ENCODE measurements around the gene MSI2.

MSI2 gene

DNA sequence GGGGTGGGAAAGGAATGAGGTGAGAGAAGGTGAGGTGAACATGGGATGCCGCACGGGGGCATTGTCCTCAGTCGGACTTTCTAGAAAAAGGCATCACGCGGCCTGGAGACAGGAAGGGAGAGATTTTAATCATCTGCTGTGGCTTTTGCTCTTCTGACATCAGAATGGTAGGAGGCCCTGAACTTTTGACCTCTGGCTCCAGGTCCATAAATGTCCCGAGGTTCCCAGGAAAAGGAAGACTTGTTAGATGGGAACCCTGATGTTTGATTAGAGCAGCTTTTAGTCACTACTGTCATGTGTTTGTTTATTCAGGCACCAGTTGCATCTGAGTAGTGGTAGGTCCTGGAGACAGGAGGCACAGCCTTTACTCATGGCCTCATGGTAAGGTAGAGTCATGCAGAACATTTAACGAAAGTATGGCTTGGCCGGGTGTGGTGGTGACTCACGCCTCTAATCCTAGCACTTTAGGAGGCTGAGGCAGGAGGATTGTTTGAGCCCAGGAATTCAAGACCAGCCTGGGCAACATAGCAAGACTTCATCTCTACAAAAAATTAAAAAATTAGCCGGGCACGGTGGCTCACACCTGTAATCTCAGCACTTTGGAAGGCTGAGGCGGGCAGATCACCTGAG, 203.1 kb downstream of the MSI2 start:
- Mint-ChIP-seq H3K4me1 (peaks cover 79% of the 10 kb centered on the region), H3K36me3 (peaks cover 37% of the 10 kb centered on the region), H3K27ac (peak overlapping the region; percentile 90), H3K9me3 (peaks cover 3% of the 10 kb centered on the region), H3K4me3 (no peak overlapping the region), H3K27me3 (no peaks in the 10 kb centered on the region)
- no peak for ATAC-seq

DNA sequence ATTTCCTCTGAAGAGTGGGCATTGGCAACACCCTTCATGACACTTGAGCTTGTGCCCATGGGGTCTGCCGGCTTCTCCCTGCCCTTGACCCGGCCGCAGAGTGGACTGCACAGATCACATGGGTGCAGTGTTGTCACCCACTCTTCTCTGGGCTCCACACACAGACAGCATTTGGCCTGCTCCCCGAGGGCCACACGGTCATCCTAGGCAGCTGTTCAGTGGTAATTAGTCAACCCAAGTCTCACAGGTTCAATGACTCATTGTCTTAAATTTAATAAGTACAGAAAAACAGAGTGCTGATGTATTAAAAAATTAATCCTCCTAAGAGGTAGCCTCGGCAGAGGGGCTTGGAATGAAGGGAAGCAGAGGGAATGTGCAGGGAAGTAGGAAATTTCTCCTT, 204.8 kb downstream of the MSI2 start:
- peaks cover 3% of the 10 kb centered on the region for H3K9me3 Mint-ChIP-seq
- H3K36me3 Mint-ChIP-seq: peaks cover 28% of the 10 kb centered on the region
- no peaks in the 10 kb centered on the region for H3K27me3 Mint-ChIP-seq
- peak overlapping the region; percentile 90 for H3K27ac Mint-ChIP-seq
- H3K4me3 Mint-ChIP-seq: peak overlapping the region; percentile 14
- no peak for ATAC-seq
- H3K4me1 Mint-ChIP-seq: peaks cover 72% of the 10 kb centered on the region

GRCh38 chr17:57462007-57462579, 205.8 kb downstream of the MSI2 start:
- H3K4me3 Mint-ChIP-seq: peak overlapping the region; percentile 40

DNA sequence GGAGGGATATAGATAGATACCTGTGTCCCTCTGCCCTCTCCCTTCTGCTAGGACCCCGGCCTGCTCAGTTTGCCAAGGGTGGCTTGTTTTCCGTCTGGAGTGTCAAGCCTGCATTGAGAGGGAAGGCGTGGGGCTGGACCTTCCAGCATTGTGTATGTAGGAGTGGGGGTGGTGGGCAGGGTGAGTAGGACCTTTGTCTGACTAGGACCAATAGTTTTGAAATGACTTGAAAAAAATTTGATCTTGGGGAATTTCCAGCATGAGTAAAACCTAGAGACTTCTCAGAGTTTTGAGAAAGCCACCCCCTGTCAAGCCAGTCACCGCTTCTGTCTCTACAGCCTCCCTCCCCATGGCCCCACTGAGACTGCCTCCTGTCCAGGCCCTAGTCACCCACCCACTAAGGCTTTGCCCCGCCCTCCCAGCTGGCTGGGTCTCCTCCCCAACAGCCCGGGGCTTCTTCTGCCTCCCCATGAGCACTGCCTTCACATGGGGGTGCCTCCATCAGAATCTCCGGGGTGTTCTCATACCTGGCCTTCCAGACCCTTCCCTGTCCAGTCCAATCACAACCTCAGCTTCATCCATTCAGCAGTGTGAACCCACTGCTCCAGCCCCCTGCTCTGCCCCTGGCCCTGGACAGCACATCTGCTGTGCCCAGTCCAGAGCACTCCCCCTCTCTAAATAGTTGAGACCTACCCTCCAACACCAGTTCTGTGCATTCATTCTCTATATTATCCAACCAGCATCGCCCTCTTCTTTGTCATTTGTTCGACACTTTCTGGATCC, 207.0 kb downstream of the MSI2 start:
- peak overlapping the region; percentile 40 for H3K4me3 Mint-ChIP-seq
- H3K4me1 Mint-ChIP-seq: peaks cover 78% of the 10 kb centered on the region
- H3K27me3 Mint-ChIP-seq: no peaks in the 10 kb centered on the region
- H3K9me3 Mint-ChIP-seq: peaks cover 7% of the 10 kb centered on the region
- H3K27ac Mint-ChIP-seq: peak overlapping the region; percentile 90
- peaks cover 25% of the 10 kb centered on the region for H3K36me3 Mint-ChIP-seq
- peak; percentile 97 for ATAC-seq

More at GRCh38 chr17:57462007-57462579, 205.8 kb downstream of the MSI2 start:
- H3K27me3 Mint-ChIP-seq: no peaks in the 10 kb centered on the region
- peaks cover 73% of the 10 kb centered on the region for H3K4me1 Mint-ChIP-seq
- peaks cover 3% of the 10 kb centered on the region for H3K9me3 Mint-ChIP-seq
- no peak for ATAC-seq
- peaks cover 20% of the 10 kb centered on the region for H3K36me3 Mint-ChIP-seq
- peak overlapping the region; percentile 90 for H3K27ac Mint-ChIP-seq

DNA sequence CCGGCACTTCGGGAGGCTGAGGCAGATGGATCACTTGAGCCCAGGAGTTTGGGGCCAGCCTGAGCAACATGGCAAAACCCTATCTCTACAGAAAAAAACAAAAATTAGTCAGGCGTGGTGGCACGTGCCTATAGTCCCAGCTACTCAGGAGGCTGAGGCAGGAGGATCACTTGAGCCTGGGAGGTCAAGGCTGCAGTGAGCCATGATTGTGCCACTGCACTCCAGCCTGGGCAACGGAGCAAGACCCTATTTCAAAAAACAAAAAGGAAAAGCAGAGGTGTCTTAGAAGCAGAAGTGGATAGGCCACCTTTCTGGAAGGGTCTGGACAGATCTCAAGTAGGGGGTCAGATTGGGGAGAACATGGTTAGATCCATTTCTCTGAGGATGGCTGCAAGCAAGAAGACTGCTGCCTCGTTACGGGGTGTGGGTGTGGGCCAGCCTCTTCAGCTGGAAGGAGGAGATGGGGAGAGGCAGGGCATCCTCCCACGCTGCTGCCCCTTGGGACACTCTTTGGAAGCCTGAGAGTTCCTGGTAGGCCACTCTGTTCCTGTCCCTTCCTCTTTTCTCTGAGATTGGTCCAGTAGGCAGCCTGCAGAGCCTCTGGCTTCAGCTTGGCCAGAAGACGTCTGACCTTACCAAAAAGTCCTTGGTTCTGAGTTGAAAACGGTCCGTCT, 208.0 kb downstream of the MSI2 start:
- no peak overlapping the region for H3K4me3 Mint-ChIP-seq

DNA sequence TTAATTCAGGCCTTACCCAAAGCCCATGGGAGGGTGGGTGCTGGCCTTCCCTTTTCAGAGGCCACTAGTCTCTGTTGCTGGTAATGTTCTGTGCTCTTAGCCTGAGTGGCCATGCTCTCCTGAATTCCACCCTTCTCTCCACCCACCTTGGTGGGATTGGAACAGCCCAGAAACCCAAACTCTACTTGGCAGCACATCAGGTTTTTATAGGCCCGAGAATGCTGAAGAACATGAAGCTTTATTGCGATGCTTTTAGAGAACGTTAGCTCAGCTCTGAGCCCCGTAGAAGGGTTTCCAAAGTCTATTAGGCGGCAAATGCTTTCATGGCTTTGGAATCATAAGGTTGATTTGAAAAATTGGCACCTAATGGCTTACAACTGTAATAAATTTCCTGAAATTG, 209.3 kb downstream of the MSI2 start:
- Mint-ChIP-seq H3K36me3 (peaks cover 30% of the 10 kb centered on the region), H3K4me3 (no peak overlapping the region), H3K9me3 (peaks cover 7% of the 10 kb centered on the region), H3K27me3 (no peaks in the 10 kb centered on the region), H3K4me1 (peaks cover 77% of the 10 kb centered on the region), H3K27ac (peak overlapping the region; percentile 90)
- ATAC-seq: no peak

More for the DNA sequence above, 208.0 kb downstream of the MSI2 start:
- H3K9me3 Mint-ChIP-seq: peaks cover 7% of the 10 kb centered on the region
- no peak for ATAC-seq
- H3K4me1 Mint-ChIP-seq: peaks cover 78% of the 10 kb centered on the region
- peaks cover 25% of the 10 kb centered on the region for H3K36me3 Mint-ChIP-seq
- H3K27ac Mint-ChIP-seq: peak overlapping the region; percentile 90
- H3K27me3 Mint-ChIP-seq: no peaks in the 10 kb centered on the region

DNA sequence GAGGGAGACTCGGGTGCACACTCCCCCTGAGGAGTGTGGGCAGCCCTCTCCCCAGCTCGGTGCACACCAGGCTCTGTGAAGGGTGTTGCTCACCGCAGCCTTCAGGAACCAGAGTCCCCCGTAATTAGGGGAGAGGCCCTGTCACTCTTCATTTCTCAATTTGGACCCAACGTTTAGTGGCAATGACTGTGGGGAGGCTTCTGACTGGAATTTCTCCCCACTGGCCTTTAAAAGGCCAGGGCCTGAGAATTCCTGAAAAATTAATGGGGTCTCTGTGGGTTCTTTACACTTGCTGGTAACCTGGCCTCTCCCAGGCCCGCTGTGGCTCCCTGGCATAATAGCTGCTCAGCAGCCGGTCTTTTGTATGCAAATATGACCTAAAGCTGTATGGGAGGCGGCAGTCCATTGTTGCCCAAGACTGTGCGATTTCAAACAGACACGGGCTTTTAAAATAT, 209.7 kb downstream of the MSI2 start:
- H3K9me3 Mint-ChIP-seq: peaks cover 7% of the 10 kb centered on the region
- no peak overlapping the region for H3K27ac Mint-ChIP-seq
- ATAC-seq: no peak
- no peaks in the 10 kb centered on the region for H3K27me3 Mint-ChIP-seq
- peaks cover 72% of the 10 kb centered on the region for H3K4me1 Mint-ChIP-seq
- H3K36me3 Mint-ChIP-seq: peaks cover 30% of the 10 kb centered on the region
- H3K4me3 Mint-ChIP-seq: no peak overlapping the region

DNA sequence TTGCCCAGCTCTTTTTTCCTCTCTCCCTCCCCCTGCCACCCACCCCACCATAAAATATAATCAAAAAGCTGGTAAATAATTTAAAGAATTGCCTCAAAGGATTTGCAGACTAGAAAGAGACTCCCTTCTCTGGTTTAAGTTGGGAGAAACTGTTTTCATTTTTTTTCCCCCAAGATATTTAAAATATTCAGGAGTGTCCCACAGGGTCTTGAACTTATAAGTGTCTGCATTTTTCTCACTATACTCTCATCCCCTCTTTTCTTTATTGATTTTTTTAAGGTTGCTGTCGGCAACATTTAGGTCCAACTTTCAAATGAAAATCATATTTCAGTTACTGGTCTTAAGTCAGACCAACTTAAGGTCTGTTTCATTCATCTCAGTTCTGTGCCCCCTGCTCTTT, 210.2 kb downstream of the MSI2 start:
- H3K4me3 Mint-ChIP-seq: no peak overlapping the region
- no peak for ATAC-seq
- peaks cover 68% of the 10 kb centered on the region for H3K4me1 Mint-ChIP-seq
- H3K27me3 Mint-ChIP-seq: no peaks in the 10 kb centered on the region
- peaks cover 7% of the 10 kb centered on the region for H3K9me3 Mint-ChIP-seq
- no peak overlapping the region for H3K27ac Mint-ChIP-seq
- H3K36me3 Mint-ChIP-seq: peaks cover 29% of the 10 kb centered on the region

DNA sequence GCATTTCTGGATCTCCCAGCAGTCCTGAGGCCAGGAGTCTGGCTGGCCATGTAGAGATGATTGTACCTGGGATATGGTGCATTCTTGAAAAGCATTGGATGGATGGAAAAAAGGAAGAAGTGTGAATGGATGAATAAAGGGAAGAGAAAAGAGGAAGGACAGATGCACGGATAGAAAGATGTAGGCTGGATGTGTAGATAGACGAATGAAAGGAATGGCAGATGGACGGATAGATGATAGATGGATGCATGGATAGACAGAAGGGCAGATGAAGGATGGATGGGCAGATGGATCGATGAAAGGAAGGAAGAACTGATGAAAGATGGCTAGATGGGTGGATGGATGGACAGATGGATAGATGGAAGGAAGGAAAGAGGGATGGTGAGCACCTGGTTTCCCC, 210.9 kb downstream of the MSI2 start:
- peak overlapping the region; percentile 0 for H3K27ac Mint-ChIP-seq
- peaks cover 7% of the 10 kb centered on the region for H3K9me3 Mint-ChIP-seq
- H3K4me1 Mint-ChIP-seq: peaks cover 61% of the 10 kb centered on the region

GRCh38 chr17:57467801-57468200, 211.5 kb downstream of the MSI2 start:
- H3K27ac Mint-ChIP-seq: peak overlapping the region; percentile 76
- no peak overlapping the region for H3K4me3 Mint-ChIP-seq

More for the DNA sequence above, 210.9 kb downstream of the MSI2 start:
- peaks cover 22% of the 10 kb centered on the region for H3K36me3 Mint-ChIP-seq
- ATAC-seq: no peak
- H3K27me3 Mint-ChIP-seq: no peaks in the 10 kb centered on the region
- no peak overlapping the region for H3K4me3 Mint-ChIP-seq

GRCh38 chr17:57468932-57469775, 212.8 kb downstream of the MSI2 start:
- H3K9me3 Mint-ChIP-seq: peaks cover 4% of the 10 kb centered on the region
- H3K4me1 Mint-ChIP-seq: peaks cover 41% of the 10 kb centered on the region
- H3K27ac Mint-ChIP-seq: peak overlapping the region; percentile 76
- peaks cover 18% of the 10 kb centered on the region for H3K36me3 Mint-ChIP-seq
- H3K4me3 Mint-ChIP-seq: no peak overlapping the region
- peak; percentile 69 for ATAC-seq
- H3K27me3 Mint-ChIP-seq: no peaks in the 10 kb centered on the region

More at GRCh38 chr17:57467801-57468200, 211.5 kb downstream of the MSI2 start:
- Mint-ChIP-seq H3K36me3 (peaks cover 20% of the 10 kb centered on the region), H3K27me3 (no peaks in the 10 kb centered on the region), H3K9me3 (peaks cover 7% of the 10 kb centered on the region), H3K4me1 (peaks cover 55% of the 10 kb centered on the region)
- no peak for ATAC-seq

- Mint-ChIP-seq H3K4me1 (peaks cover 29% of the 10 kb centered on the region), H3K36me3 (peaks cover 21% of the 10 kb centered on the region), H3K4me3 (no peak overlapping the region), H3K27ac (no peak overlapping the region), H3K27me3 (no peaks in the 10 kb centered on the region), H3K9me3 (peaks cover 4% of the 10 kb centered on the region)
- ATAC-seq: no peak
Observed at GRCh38 chr17:57470906-57471305, 214.6 kb downstream of the MSI2 start.

- no peak for ATAC-seq
- peaks cover 21% of the 10 kb centered on the region for H3K36me3 Mint-ChIP-seq
- peaks cover 4% of the 10 kb centered on the region for H3K9me3 Mint-ChIP-seq
- H3K27me3 Mint-ChIP-seq: no peaks in the 10 kb centered on the region
- H3K27ac Mint-ChIP-seq: no peak overlapping the region
- H3K4me3 Mint-ChIP-seq: no peak overlapping the region
- peaks cover 29% of the 10 kb centered on the region for H3K4me1 Mint-ChIP-seq
Observed at GRCh38 chr17:57471868-57472368, 215.6 kb downstream of the MSI2 start.

GRCh38 chr17:57475796-57476195, 219.5 kb downstream of the MSI2 start:
- Mint-ChIP-seq H3K9me3 (no peaks in the 10 kb centered on the region), H3K4me1 (no peaks in the 10 kb centered on the region), H3K4me3 (no peak overlapping the region), H3K27ac (no peak overlapping the region), H3K27me3 (no peaks in the 10 kb centered on the region), H3K36me3 (peaks cover 18% of the 10 kb centered on the region)
- no peak for ATAC-seq

Data from stimulated activated memory B cell treated with anti-CD40 and anti-IgM and Interleukin-4, amounts not matched to agents 10 μg/mL and 1 μg/mL and 100 μg/mL, for 72 hours (primary cell).